Heart left ventricle (tissue), 16 donors: Measurements from ENCODE around the gene NEFH. TPM values are rescaled to one million over a fixed set of nuclear protein-coding genes. Genes with fewer than 3 reads are reported as not detected.
A peak's percentile ranks its signal among the peaks of the same experiment; 100 is the strongest.

Experiments used
- ATAC-seq, 4 donors: fragments of 200-7000 bp; cut with Tn5 transposase; one replicate each; pipeline ENCODE4 v1.9.1; 2020 to 2022; ENCODE audit warnings: moderate library complexity in 4 of 4, mild to moderate bottlenecking in 3 of 4, moderate number of reproducible peaks in 1 of 4
- DNase-seq, 5 donors: peaks; one replicate each; pipeline ENCODE4 v3.0.0-alpha.2; 2020
- H3K27ac ChIP-seq, 12 donors: fragments of 200-600 bp; sonication (generic) in 4 of 12; one replicate each; pipeline versions ENCODE4 v1.5.0 to v1.8.0; 2016 to 2022; ENCODE audit warnings: mild to moderate bottlenecking in 2 of 12
- H3K27me3 ChIP-seq, 9 donors: fragments of 200-600 bp; sonication (generic) in 2 of 9; one replicate each; pipeline versions ENCODE4 v1.5.1 to v1.8.0; 2016 to 2022; ENCODE audit warnings: mild to moderate bottlenecking in 3 of 9
- H3K36me3 ChIP-seq, 9 donors: fragments of 200-600 bp; sonication (generic) in 2 of 9; one replicate each; pipeline versions ENCODE4 v1.5.0 to v1.8.0; 2018 to 2022; ENCODE audit warnings: mild to moderate bottlenecking in 2 of 9
- H3K4me1 ChIP-seq, 12 donors: fragments of 200-600 bp; sonication (generic) in 4 of 12; one replicate each; pipeline versions ENCODE4 v1.5.0 to v1.8.0; 2016 to 2022; ENCODE audit warnings: mild to moderate bottlenecking in 3 of 12
- H3K4me3 ChIP-seq, 12 donors: fragments of 200-600 bp; sonication (generic) in 4 of 12; one replicate each; pipeline versions ENCODE4 v1.5.0 to v1.8.0; 2017 to 2022; ENCODE audit warnings: mild to moderate bottlenecking in 9 of 12, moderate library complexity in 4 of 12
- H3K9me3 ChIP-seq, 12 donors: fragments of 200-600 bp; sonication (generic) in 4 of 12; one replicate each; pipeline versions ENCODE4 v1.5.0 to v1.8.0; 2016 to 2022; ENCODE audit warnings: mild to moderate bottlenecking in 1 of 12
- POLR2A ChIP-seq, 2 donors: fragments of 450-650 bp; IDR thresholded peaks; one replicate each; pipeline ENCODE4 v1.6.1; 2017; ENCODE audit warnings: antibody characterized with exemption in 2 of 2, mild to moderate bottlenecking in 2 of 2, moderate library complexity in 2 of 2
- WGBS, 4 donors: extraction: QIAGEN DNeasy Blood & Tissue Kit in 2 of 4; methylation state at CpG; one replicate each; pipeline versions ENCODE4 v1.1.5 to v1.1.7; 2013 to 2018; 5-methylcytosine and 5-hydroxymethylcytosine counted together
- intact Hi-C, 10 donors: fragments of 100-400 bp; cut with DNase I; formaldehyde crosslinking; loops; one replicate each; pipeline versions ENCODE4 v1.11.1 to v1.14.2; 2022
- polyA plus RNA-seq, 2 donors: library from polyadenylated mRNA; stranded (reverse); fragments of 200-250 nt; gene quantifications; one replicate each; pipeline ENCODE4 v1.2.3, GENCODE V29; 2013
- total RNA-seq, 9 donors: library from RNA; depleted of rRNA in 2 of 9; stranded (reverse); fragments of >200 nt in 2 of 9; fragmentation: NEBNext Ultra II Directional in 3 of 9; extraction: Animal tissue kit (Norgen Biotek cat#: 25700) in 3 of 9; gene quantifications; one replicate each; pipeline versions ENCODE4 v1.1.0 to v1.2.4, GENCODE V29; 2016 to 2023
- TF ChIP-seq, protein P1 (sequence below), 12 donors: fragments of 200-600 bp; sonication (generic) in 4 of 12; IDR thresholded peaks; one replicate each; pipeline versions ENCODE4 v1.5.0 to v1.8.0; 2018 to 2022; ENCODE audit warnings: antibody characterized with exemption in 12 of 12, mild to moderate bottlenecking in 5 of 12
- donor health status: ischemic (EF 13 %, LVEDD 7.1; RV severe dilation, severe dysfunction).
- donor health status: healthy with polysubstance abuse.
- donor health status: DM: no; HTN: yes; CAD: no.
- donor health status: DM: no; HTN: no; CAD: no.
- donor health status: ischemic (EF 25% LVEDD 6.9; RV normal size, moderate dysfunction).
- donor health status: ischemic (EF 25% LVEDD 5.7; RV mildly dilated, moderate dysfunction).
- donor health status: healthy.
- donor health status: DM: yes; HTN: yes; CAD: no.
- donor health status: ischemic (EF 35%, LVEDD 5.7; RV mildly dilated, moderate dysfunction).
- donor health status: nonischemic (EF 11% LVEDD 7.7; RV severe dilation, severe dysfunction).
- donor health status: DM: yes; HTN: yes; CAD: no.
- donor health status: PGD.
- donor health status: ischemic (EF 29% LVEDD 5.4; RV normal size, mild dysfunction).
- donor health status: nonischemic (EF 23%, LVEDD 6.1; RV moderate dilation, normal function).

Gene NEFH
- total and polyA plus RNA-seq, 11 donors = 0.07 to 0.51 (median 0.13) TPM; not detected in 1

DNA sequence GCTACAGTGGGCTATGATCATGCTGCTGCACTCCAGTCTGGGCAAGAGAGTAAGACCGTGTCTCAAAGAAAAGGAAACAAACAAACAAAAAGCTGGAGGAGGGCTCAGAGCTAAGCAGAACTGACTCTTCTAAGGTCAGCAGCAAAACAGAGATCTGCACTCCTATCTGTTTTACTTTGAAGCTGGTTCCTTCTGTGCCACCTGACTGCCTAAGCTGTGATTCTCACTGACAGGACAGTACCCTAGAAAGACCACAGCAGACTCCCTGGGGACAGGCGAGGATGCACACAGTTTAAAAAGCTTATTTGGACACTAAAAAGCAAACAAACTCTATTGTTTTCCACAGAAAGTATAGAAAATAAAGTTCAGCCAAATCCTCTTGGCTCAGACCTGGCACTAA is 30.5 kb downstream of the NEFH start:
- ATAC-seq = no peak
- 92 to 98% (median 95%) methylated on average over 2 of the region's 2 CpGs for WGBS, 4 donors
- intact Hi-C loops = no loop called here

DNA sequence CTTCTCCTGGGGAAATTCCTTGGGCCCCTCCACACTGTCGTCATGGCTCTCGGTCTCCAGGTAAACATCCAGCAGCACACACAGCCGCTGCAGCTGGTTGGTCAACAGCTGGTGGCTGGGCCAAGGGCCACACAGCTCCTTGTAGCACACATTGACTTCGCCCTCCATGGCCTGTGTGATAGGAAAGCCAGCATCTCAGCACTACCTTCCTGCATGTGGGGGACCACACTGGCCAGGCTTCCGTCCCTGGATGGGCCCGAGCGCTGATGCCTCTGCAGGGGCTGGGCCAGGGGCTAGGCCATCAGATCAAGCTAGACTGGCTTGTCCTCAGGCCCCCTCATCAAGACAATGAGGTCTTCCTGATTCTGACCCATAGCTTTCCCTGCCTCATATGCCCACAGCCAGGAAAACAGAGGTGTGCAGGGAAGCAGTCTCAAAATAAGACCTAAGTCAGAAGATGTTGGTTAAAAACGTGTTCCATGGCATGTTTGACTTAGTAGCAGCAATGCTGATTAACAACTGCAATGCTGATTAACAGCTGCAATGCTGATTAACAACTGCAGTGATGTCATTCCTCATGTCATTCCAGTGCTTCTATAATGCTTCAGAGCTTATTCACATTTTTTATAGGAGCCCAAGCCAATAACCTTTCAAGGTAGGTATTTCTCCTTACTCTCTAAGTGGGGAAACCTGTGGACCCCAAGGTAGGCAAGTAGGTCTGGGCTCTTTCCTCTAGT is 31.3 kb downstream of the NEFH start:
- no peak for TF ChIP-seq POLR2A (IDR thresholded peaks at IDR 0.05)
- TF ChIP-seq, protein P1, sequence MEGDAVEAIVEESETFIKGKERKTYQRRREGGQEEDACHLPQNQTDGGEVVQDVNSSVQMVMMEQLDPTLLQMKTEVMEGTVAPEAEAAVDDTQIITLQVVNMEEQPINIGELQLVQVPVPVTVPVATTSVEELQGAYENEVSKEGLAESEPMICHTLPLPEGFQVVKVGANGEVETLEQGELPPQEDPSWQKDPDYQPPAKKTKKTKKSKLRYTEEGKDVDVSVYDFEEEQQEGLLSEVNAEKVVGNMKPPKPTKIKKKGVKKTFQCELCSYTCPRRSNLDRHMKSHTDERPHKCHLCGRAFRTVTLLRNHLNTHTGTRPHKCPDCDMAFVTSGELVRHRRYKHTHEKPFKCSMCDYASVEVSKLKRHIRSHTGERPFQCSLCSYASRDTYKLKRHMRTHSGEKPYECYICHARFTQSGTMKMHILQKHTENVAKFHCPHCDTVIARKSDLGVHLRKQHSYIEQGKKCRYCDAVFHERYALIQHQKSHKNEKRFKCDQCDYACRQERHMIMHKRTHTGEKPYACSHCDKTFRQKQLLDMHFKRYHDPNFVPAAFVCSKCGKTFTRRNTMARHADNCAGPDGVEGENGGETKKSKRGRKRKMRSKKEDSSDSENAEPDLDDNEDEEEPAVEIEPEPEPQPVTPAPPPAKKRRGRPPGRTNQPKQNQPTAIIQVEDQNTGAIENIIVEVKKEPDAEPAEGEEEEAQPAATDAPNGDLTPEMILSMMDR (IDR thresholded peaks at IDR 0.05) = no peak
- Histone ChIP-seq H3K4me3 (no peak overlapping the region), H3K4me1 (peaks cover 0 to 4% (median 0%) of the 10 kb centered on the region in 12 donors), H3K9me3 (no peaks in the 10 kb centered on the region), H3K27me3 (no peaks in the 10 kb centered on the region), H3K27ac (no peak overlapping the region), H3K36me3 (peaks cover 0 to 95% (median 91%) of the 10 kb centered on the region in 9 donors)
- ATAC-seq = no peak
- intact Hi-C loops = no loop called here
- DNase-seq = no peak
- 84 to 92% (median 91%) methylated on average over 6 to 8 of the region's 8 CpGs for WGBS, 4 donors

More for the DNA sequence above, 30.5 kb downstream of the NEFH start:
- Histone ChIP-seq H3K27ac (no peak overlapping the region), H3K27me3 (no peaks in the 10 kb centered on the region), H3K36me3 (peaks cover 0 to 95% (median 87%) of the 10 kb centered on the region in 9 donors), H3K4me3 (no peak overlapping the region), H3K9me3 (no peaks in the 10 kb centered on the region), H3K4me1 (peaks cover 0 to 4% (median 0%) of the 10 kb centered on the region in 12 donors)
- TF ChIP-seq, protein P1 (IDR thresholded peaks at IDR 0.05) = no peak
- TF ChIP-seq POLR2A (IDR thresholded peaks at IDR 0.05) = no peak
- no peak for DNase-seq

- no peak for DNase-seq
- H3K9me3 ChIP-seq = no peaks in the 10 kb centered on the region
- H3K4me3 ChIP-seq = no peak overlapping the region
- no peaks in the 10 kb centered on the region for H3K27me3 ChIP-seq
- TF ChIP-seq, protein P1 (IDR thresholded peaks at IDR 0.05) = no peak
- TF ChIP-seq POLR2A (IDR thresholded peaks at IDR 0.05) = no peak
- H3K27ac ChIP-seq = no peak overlapping the region
- peak in 1 of 4 donors; percentile 9 for ATAC-seq
- H3K4me1 ChIP-seq = peaks cover 0 to 4% (median 0%) of the 10 kb centered on the region in 12 donors
- peaks cover 0 to 95% (median 91%) of the 10 kb centered on the region in 9 donors for H3K36me3 ChIP-seq
- WGBS, 4 donors = 63 to 92% (median 82%) methylated on average over 3 to 4 of the region's 4 CpGs
- intact Hi-C loops = no loop called here
Measured at GRCh38 chr22:29512031-29512430, 32.0 kb downstream of the NEFH start.

GRCh38 chr22:29517215-29517908 is 37.3 kb downstream of the NEFH start:
- DNase-seq (peak in 4 of 5 donors; percentile 17 to 55 (median 33)), ATAC-seq (peak; percentile 81 to 87 (median 86))
- 39 to 77% (median 54%) methylated on average over 5 of the region's 5 CpGs for WGBS, 4 donors
- no peaks in the 10 kb centered on the region for H3K9me3 ChIP-seq
- H3K4me1 ChIP-seq = peaks cover 0 to 20% (median 0%) of the 10 kb centered on the region in 12 donors
- intact Hi-C loops = no loop called here
- no peak overlapping the region for H3K4me3 ChIP-seq
- peaks cover 0 to 97% (median 91%) of the 10 kb centered on the region in 9 donors for H3K36me3 ChIP-seq
- TF ChIP-seq POLR2A (IDR thresholded peaks at IDR 0.05) = no peak
- TF ChIP-seq, protein P1 (IDR thresholded peaks at IDR 0.05) = no peak
- H3K27ac ChIP-seq = peak overlapping the region in 10 of 12 donors; percentile 21 to 83 (median 58)
- H3K27me3 ChIP-seq = no peaks in the 10 kb centered on the region
